Transverse colon (tissue), 4 donors: ENCODE results near the gene BCKDHA. TPM values are rescaled to one million over a fixed set of nuclear protein-coding genes. Genes with fewer than 3 reads are reported as not detected.
"Not testable (repeated sequence)": the region's sequence is repeated elsewhere in the genome, so short reads cannot be mapped to it uniquely, and the experiment has no call there.

Experiments
- DNase-seq: peaks from one replicate; pipeline ENCODE4 v3.0.0-alpha.2; 2019
- H3K27ac ChIP-seq, 4 donors: fragments of 200-600 bp; sonication (generic); 2 replicates each; pipeline ENCODE4 v1.5.1; 2016 to 2018; ENCODE audit warnings: inconsistent platforms in 4 of 4
- H3K27me3 ChIP-seq: fragments of 200-600 bp; sonication (generic); 2 replicates; pipeline ENCODE4 v1.5.1; 2017; ENCODE audit warnings: inconsistent platforms
- H3K36me3 ChIP-seq, 4 donors: fragments of 200-600 bp; sonication (generic); 2 replicates each; pipeline ENCODE4 v1.5.1; 2017 to 2019; ENCODE audit warnings: inconsistent platforms in 4 of 4
- H3K4me1 ChIP-seq, 4 donors: fragments of 200-600 bp; sonication (generic); 2 replicates each; pipeline ENCODE4 v1.5.1; 2017 to 2020; ENCODE audit warnings: inconsistent platforms in 4 of 4
- H3K4me3 ChIP-seq, 4 donors: fragments of 200-600 bp; sonication (generic); 1 replicate in 1 of 4; 2 replicates in 3 of 4; pipeline versions ENCODE4 v1.5.1 to v1.6.1; 2017 to 2019; ENCODE audit warnings: inconsistent platforms in 4 of 4
- H3K9me3 ChIP-seq, 2 donors: fragments of 200-600 bp; sonication (generic); 2 replicates each; pipeline ENCODE4 v1.5.1; 2017 to 2019; ENCODE audit warnings: inconsistent platforms in 2 of 2
- CTCF ChIP-seq, 5 experiments: fragments of 200-600 bp in 3 of 5; fragments of 450-650 bp in 2 of 5; sonication (generic) in 3 of 5; IDR thresholded peaks; 1 replicate in 2 of 5; 2 replicates in 3 of 5; pipeline ENCODE4 v1.5.1; 2016 to 2017; ENCODE audit warnings: antibody characterized with exemption in 5 of 5, inconsistent platforms in 3 of 5, mild to moderate bottlenecking in 2 of 5, moderate library complexity in 1 of 5
- EP300 ChIP-seq: sonication (generic); formaldehyde crosslinking; IDR thresholded peaks from one replicate; pipeline ENCODE4 v1.6.1; 2017; ENCODE audit warnings: antibody characterized with exemption, low read depth
- POLR2A ChIP-seq: fragments of 450-650 bp; IDR thresholded peaks from one replicate; pipeline ENCODE4 v1.6.1; 2016; ENCODE audit warnings: antibody characterized with exemption, mild to moderate bottlenecking, moderate library complexity
- POLR2AphosphoS5 ChIP-seq, 3 donors: sonication (generic); formaldehyde crosslinking; IDR thresholded peaks; one replicate each; pipeline ENCODE4 v1.6.1; 2016; ENCODE audit warnings: antibody characterized with exemption in 3 of 3
- WGBS, 2 donors: methylation state at CpG; one replicate each; pipeline ENCODE4 v1.1.5; 2018; ENCODE audit warnings: low coverage in 1 of 2; 5-methylcytosine and 5-hydroxymethylcytosine counted together
- in situ Hi-C, 4 donors: fragments of 200-750 bp; cut with MboI; loops; one replicate each; pipeline versions ENCODE4 v1.15.0 to v1.15.1; 2017; ENCODE audit warnings: low sequenced_read_pairs in 3 of 4, low pct_ligation_motif_present in 1 of 4, low pct_unique_long_range_greater_than_20kb in 1 of 4
- intact Hi-C: fragments of 100-400 bp; cut with DNase I; formaldehyde crosslinking; loops from one replicate; pipeline ENCODE4 v1.15.1; 2023; ENCODE audit warnings: low total_unique reads
- total RNA-seq, 4 donors: library from RNA; depleted of rRNA; stranded (reverse); fragments of >200 nt; gene quantifications; one replicate each; pipeline ENCODE4 v1.1.0, GENCODE V29; 2016

BCKDHA gene
- total RNA-seq, 4 donors from 2014 or later, result 12.0 to 29.9 (median 20.9) TPM

GRCh38 chr19:41369769-41370168 lies 27.8 kb upstream of the BCKDHA start:
- Histone ChIP-seq H3K9me3 (no peaks in the 10 kb centered on the region), H3K36me3 (no peaks in the 10 kb centered on the region), H3K27ac (no peak overlapping the region), H3K4me1 (peaks cover 5 to 29% (median 11%) of the 10 kb centered on the region in 4 donors), H3K27me3 (no peaks in the 10 kb centered on the region), H3K4me3 (no peak overlapping the region)
- 81 to 97% methylated on average over 2 of the region's 2 CpGs for WGBS, 2 donors
- in situ Hi-C loops, result no loop called here
- no peak for DNase-seq
- TF ChIP-seq POLR2A (no peak), EP300 (no peak), CTCF (IDR thresholded peaks at IDR 0.05) (no peak), POLR2AphosphoS5 (IDR thresholded peaks at IDR 0.05) (no peak)
- intact Hi-C loops, result no loop called here

- H3K27me3 ChIP-seq, in situ Hi-C loops, H3K27ac ChIP-seq, H3K36me3 ChIP-seq, H3K4me3 ChIP-seq, H3K9me3 ChIP-seq, intact Hi-C loops, DNase-seq: not testable (repeated sequence)
- peaks cover 5 to 32% (median 14%) of the 10 kb centered on the region in 4 donors for H3K4me1 ChIP-seq
- 96% methylated on average over 5 of the region's 5 CpGs; no CpG with 5 or more reads in 1 of the 2 donors for WGBS, 2 donors
These were observed 26.5 kb upstream of the BCKDHA start for GRCh38 chr19:41371119-41371518.

GRCh38 chr19:41371541-41371940 lies 26.1 kb upstream of the BCKDHA start:
- no peak overlapping the region for H3K4me3 ChIP-seq
- H3K36me3 ChIP-seq, result no peaks in the 10 kb centered on the region
- in situ Hi-C loops, result no loop called here
- no peak overlapping the region for H3K27ac ChIP-seq
- peaks cover 5 to 36% (median 15%) of the 10 kb centered on the region in 4 donors for H3K4me1 ChIP-seq
- DNase-seq, result no peak
- intact Hi-C loops, result no loop called here
- H3K27me3 ChIP-seq, result no peaks in the 10 kb centered on the region
- no peaks in the 10 kb centered on the region for H3K9me3 ChIP-seq
- WGBS, 2 donors, result 93 to 98% methylated on average over 8 of the region's 8 CpGs
- TF ChIP-seq POLR2A, result no peak
- TF ChIP-seq EP300, result no peak
- TF ChIP-seq POLR2AphosphoS5 (IDR thresholded peaks at IDR 0.05), result no peak
- no peak for TF ChIP-seq CTCF (IDR thresholded peaks at IDR 0.05)

- intact Hi-C loops, result no loop called here
These were observed 25.1 kb upstream of the BCKDHA start for GRCh38 chr19:41372501-41372900.

More at GRCh38 chr19:41372501-41372900, 25.1 kb upstream of the BCKDHA start:
- Histone ChIP-seq H3K27ac (no peak overlapping the region), H3K9me3 (no peaks in the 10 kb centered on the region), H3K4me3 (no peak overlapping the region), H3K36me3 (no peaks in the 10 kb centered on the region), H3K27me3 (no peaks in the 10 kb centered on the region), H3K4me1 (peaks cover 5 to 34% (median 19%) of the 10 kb centered on the region in 4 donors)
- WGBS, 2 donors, result 82 to 88% methylated on average over 2 of the region's 2 CpGs
- in situ Hi-C loops, result no loop called here
- DNase-seq, result no peak
- TF ChIP-seq POLR2AphosphoS5 (IDR thresholded peaks at IDR 0.05) (no peak), CTCF (IDR thresholded peaks at IDR 0.05) (no peak)
